Endothelial cell of umbilical vein (primary cell): ENCODE data around the gene P2RY13. TPM values are rescaled to one million over a fixed set of nuclear protein-coding genes. Genes with fewer than 3 reads are reported as not detected.

Experiments used
- BruUV-seq: library from RNA; stranded (reverse); fragments of 400-500 nt; replicated peaks from 2 replicates; lab custom pipeline; 2021; lab: Mats Ljungman, UMichigan
- CTCF ChIA-PET: fragments of 300-600, 350-600 bp; sonication (Branson Sonifier 250); formaldehyde crosslinking; loops from one replicate; lab custom pipeline; 2021; ENCODE audit warnings: antibody characterized with exemption, inconsistent platforms; lab: Charles Lee
- POLR2A ChIA-PET: fragments of 300-600, 350-600 bp; sonication (Branson Sonifier 250); formaldehyde crosslinking; loops from one replicate; lab custom pipeline; 2021; ENCODE audit warnings: antibody characterized with exemption, inconsistent platforms; lab: Charles Lee
- DNase-seq: peaks from one replicate; pipeline ENCODE4 v3.0.0-alpha.2; 2011; ENCODE audit warnings: low read depth, low spot score
- FAIRE-seq: peaks from 2 replicates; lab custom pipeline; 2011; peaks lifted over from hg19 to GRCh38; lab: Jason Lieb, UNC
- H2AFZ ChIP-seq: 2 replicates; pipeline ENCODE4 v1.6.0; 2012; ENCODE audit warnings: low read depth, low read length, control low read depth, inconsistent platforms
- H3K27ac ChIP-seq: 2 replicates; pipeline ENCODE4 v1.5.1; 2011; ENCODE audit warnings: low read depth, mild to moderate bottlenecking, control low read depth, low read length, moderate library complexity; ENCODE audit not compliant: insufficient read depth
- H3K27me3 ChIP-seq, 2 experiments: 2 replicates each; pipeline versions ENCODE4 v1.6.0 to v1.6.1; 2011; ENCODE audit warnings: low read length in 2 of 2, mixed read lengths in 1 of 2; ENCODE audit not compliant: control insufficient read depth in 2 of 2, insufficient read depth in 2 of 2
- H3K36me3 ChIP-seq, 2 experiments: 2 replicates in 1 of 2; 3 replicates in 1 of 2; pipeline ENCODE4 v1.5.1; 2011; ENCODE audit warnings: low read length in 2 of 2, mild to moderate bottlenecking in 1 of 2, moderate library complexity in 1 of 2; ENCODE audit not compliant: control insufficient read depth in 2 of 2, insufficient read depth in 2 of 2; ENCODE audit errors: extremely low read depth in 1 of 2
- H3K4me1 ChIP-seq: 3 replicates; pipeline ENCODE4 v1.5.1; 2011; ENCODE audit warnings: mild to moderate bottlenecking, low read length; ENCODE audit not compliant: control insufficient read depth, insufficient read depth; ENCODE audit errors: extremely low read depth
- H3K4me2 ChIP-seq: 2 replicates; pipeline ENCODE4 v1.6.1; 2011; ENCODE audit warnings: low read length, control low read depth, mixed read lengths; ENCODE audit not compliant: insufficient read depth
- H3K4me3 ChIP-seq, 3 experiments: fragments of 200-600 bp in 1 of 3; sonication (generic), shearing (Covaris generic) in 1 of 3; replicated peaks in 1 of 3; 2 replicates each; pipeline ENCODE4 v1.5.1; 2011 to 2016; ENCODE audit warnings: control low read depth in 3 of 3, low read length in 3 of 3, mild to moderate bottlenecking in 2 of 3, inconsistent platforms in 1 of 3, low read depth in 1 of 3, moderate library complexity in 1 of 3; ENCODE audit not compliant: insufficient read depth in 1 of 3
- H3K79me2 ChIP-seq: 2 replicates; pipeline ENCODE4 v1.6.0; 2012; ENCODE audit warnings: low read length, inconsistent platforms; ENCODE audit not compliant: control insufficient read depth, insufficient read depth
- H3K9ac ChIP-seq: replicated peaks from 2 replicates; pipeline ENCODE3; 2011; ENCODE audit warnings: low read length, control low read depth; ENCODE audit not compliant: insufficient read depth; ENCODE audit errors: extremely low read depth
- H3K9me1 ChIP-seq: replicated peaks from 3 replicates; pipeline ENCODE4 v1.6.0; 2011; ENCODE audit warnings: mild to moderate bottlenecking, low read length; ENCODE audit not compliant: control insufficient read depth, insufficient read depth; ENCODE audit errors: extremely low read depth
- H3K9me3 ChIP-seq: replicated peaks from 2 replicates; pipeline ENCODE4 v1.5.1; 2012; ENCODE audit warnings: low read length, inconsistent platforms; ENCODE audit not compliant: control insufficient read depth, insufficient read depth
- H4K20me1 ChIP-seq: replicated peaks from 2 replicates; pipeline ENCODE3; 2011; ENCODE audit warnings: mild to moderate bottlenecking, low read length; ENCODE audit not compliant: control insufficient read depth, insufficient read depth; ENCODE audit errors: extremely low read depth
- CTCF ChIP-seq, 2 donors: IDR thresholded peaks; 1 replicate in 1 of 2; 2 replicates in 1 of 2; pipeline ENCODE4 v1.5.1; 2011; ENCODE audit warnings: low read length in 2 of 2, mild to moderate bottlenecking in 2 of 2, moderate library complexity in 2 of 2, control low read depth in 1 of 2, inconsistent platforms in 1 of 2, low read depth in 1 of 2; ENCODE audit not compliant: insufficient read depth in 1 of 2; ENCODE audit errors: extremely low read depth in 1 of 2
- GATA2 ChIP-seq: IDR thresholded peaks from 2 replicates; pipeline ENCODE4 v1.7.0; 2011; ENCODE audit warnings: low read depth, mild to moderate bottlenecking, moderate library complexity, mixed read lengths, low read length; ENCODE audit not compliant: insufficient read length, insufficient read depth
- JUN ChIP-seq: IDR thresholded peaks from 2 replicates; pipeline ENCODE4 v1.6.1; 2011; ENCODE audit warnings: borderline replicate concordance, low read depth; ENCODE audit not compliant: insufficient read length, insufficient read depth
- MAX ChIP-seq: IDR thresholded peaks from 2 replicates; pipeline ENCODE4 v1.6.1; 2011; ENCODE audit not compliant: insufficient read depth, insufficient read length
- POLR2AphosphoS5 ChIP-seq: IDR thresholded peaks from 2 replicates; pipeline ENCODE4 v1.6.1; 2012; ENCODE audit warnings: low read depth, mild to moderate bottlenecking, control low read depth, low read length, moderate library complexity; ENCODE audit not compliant: insufficient read depth
- dilution Hi-C: fragments of 300-500 bp; cut with MboI; formaldehyde crosslinking; loops from one replicate; pipeline ENCODE4 v1.15.0; 2019; ENCODE audit warnings: low sequenced_read_pairs; ENCODE audit not compliant: extremely low pct_ligation_motif_present
- intact Hi-C: fragments of 100-400 bp; cut with micrococcal nuclease; formaldehyde crosslinking; loops from one replicate; pipeline ENCODE4 v1.10.0; 2022
- polyA plus RNA-seq, 4 experiments: library from polyadenylated mRNA; depleted of rRNA in 3 of 4; stranded (reverse) in 3 of 4; unstranded in 1 of 4; fragments of >200 nt; gene quantifications; 2 replicates each; pipeline versions ENCODE4 v1.2.1 to v1.2.3, GENCODE V29; 2011 to 2012; ENCODE audit warnings: missing spikeins in 1 of 4
- total RNA-seq: library from RNA; stranded (reverse); gene quantifications from 2 replicates; pipeline ENCODE4 v1.2.3, GENCODE V29; 2021

The P2RY13 gene
- total and polyA plus RNA-seq, 2 donors (not counting 3 experiments of a cell fraction or from before 2014, with no cell fraction given) = not detected

DNA sequence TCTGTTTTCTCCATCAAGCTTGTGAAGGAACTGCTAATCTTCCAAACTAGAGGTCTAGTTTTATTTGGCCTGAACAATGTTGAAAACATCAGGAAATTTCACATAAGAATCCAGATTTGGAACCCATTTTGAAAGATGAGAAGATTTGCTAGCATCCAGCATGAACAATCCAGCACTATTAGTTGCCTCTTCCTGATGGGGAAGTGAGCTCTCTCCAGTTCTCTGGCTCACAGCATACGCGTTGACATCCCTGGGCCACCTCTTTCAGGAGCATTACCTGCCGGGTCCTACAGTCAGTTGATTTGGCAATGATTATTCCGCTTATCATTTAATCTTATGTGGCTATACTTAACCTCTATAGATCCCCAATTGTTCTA is 23.6 kb downstream of the P2RY13 start:
- intact Hi-C loops (no loop called here), dilution Hi-C loops (no loop called here)
- no peak overlapping the region for H2AFZ ChIP-seq
- no peaks in the 10 kb centered on the region for H3K36me3 ChIP-seq
- no peaks in the 10 kb centered on the region for H3K79me2 ChIP-seq
- BruUV-seq = no TSS peak
- no peak overlapping the region for H3K4me3 ChIP-seq
- H4K20me1 ChIP-seq = no peaks in the 10 kb centered on the region
- peaks cover 0 to 2% of the 10 kb centered on the region in 2 experiments for H3K27me3 ChIP-seq
- H3K4me2 ChIP-seq = no peak overlapping the region
- ChIA-PET CTCF (interaction anchor here (0.7 to 2.1 kb wide), 8 partner anchors 8 to 77 kb away, joined by 3 to 7 read pairs (median 4); partner anchors contain the start of gene P2RY14), POLR2A (no interaction called here)
- no peak overlapping the region for H3K27ac ChIP-seq
- DNase-seq = no peak
- H3K9me1 ChIP-seq = no peaks in the 10 kb centered on the region
- no peaks in the 10 kb centered on the region for H3K9me3 ChIP-seq
- no peaks in the 10 kb centered on the region for H3K4me1 ChIP-seq
- TF ChIP-seq GATA2 = no peak
- no peak for TF ChIP-seq MAX
- no peak for TF ChIP-seq POLR2AphosphoS5
- TF ChIP-seq CTCF (IDR thresholded peaks at IDR 0.05; ENCODE audit: extremely low read depth in 1 of 2, insufficient read depth in 1 of 2, low read depth in 1 of 2, low read length in 2 of 2) = no peak
- no peak for TF ChIP-seq JUN
- H3K9ac ChIP-seq = no peak overlapping the region
- no peak for FAIRE-seq
